Astrocyte (in vitro differentiated cells and primary cell): ENCODE data around the gene C1R. TPM values are rescaled to one million over a fixed set of nuclear protein-coding genes. Genes with fewer than 3 reads are reported as not detected.

ENCODE experiments used
- DNase-seq: peaks from one replicate; pipeline ENCODE4 v3.0.0-alpha.2; 2010; ENCODE audit warnings: low read depth
- FAIRE-seq: peaks from 2 replicates; lab custom pipeline; 2011; peaks lifted over from hg19 to GRCh38; lab: Jason Lieb, UNC
- H2AFZ ChIP-seq: 2 replicates; pipeline ENCODE4 v1.6.0; 2012; ENCODE audit warnings: low read depth, low read length, inconsistent platforms
- H3K27ac ChIP-seq: 2 replicates; pipeline ENCODE4 v1.5.1; 2011; ENCODE audit warnings: low read depth, low read length, inconsistent platforms
- H3K27me3 ChIP-seq: 2 replicates; pipeline ENCODE4 v1.6.0; 2011; ENCODE audit warnings: low read length, inconsistent platforms; ENCODE audit not compliant: insufficient read depth
- H3K36me3 ChIP-seq: 2 replicates; pipeline ENCODE4 v1.5.1; 2011; ENCODE audit warnings: low read length, inconsistent platforms; ENCODE audit not compliant: insufficient read depth
- H3K4me1 ChIP-seq: 2 replicates; pipeline ENCODE4 v1.5.1; 2011; ENCODE audit warnings: low read length, inconsistent platforms; ENCODE audit not compliant: insufficient read depth
- H3K4me2 ChIP-seq: 2 replicates; pipeline ENCODE4 v1.6.0; 2012; ENCODE audit warnings: low read length, inconsistent platforms
- H3K4me3 ChIP-seq: 2 replicates; pipeline ENCODE4 v1.5.1; 2011; ENCODE audit warnings: low read depth, mild to moderate bottlenecking, low read length, inconsistent platforms; ENCODE audit not compliant: insufficient read depth
- H3K79me2 ChIP-seq: 2 replicates; pipeline ENCODE4 v1.6.0; 2012; ENCODE audit warnings: mild to moderate bottlenecking, low read length, inconsistent platforms; ENCODE audit not compliant: insufficient read depth
- H3K9ac ChIP-seq: 2 replicates; pipeline ENCODE4 v1.6.0; 2012; ENCODE audit warnings: mild to moderate bottlenecking, low read length, inconsistent platforms
- H3K9me3 ChIP-seq: 2 replicates; pipeline ENCODE4 v1.5.1; 2012; ENCODE audit warnings: low read depth, mild to moderate bottlenecking, low read length, inconsistent platforms; ENCODE audit not compliant: insufficient read depth
- H4K20me1 ChIP-seq: 2 replicates; pipeline ENCODE4 v1.6.0; 2012; ENCODE audit warnings: low read length, inconsistent platforms; ENCODE audit not compliant: insufficient read depth
- H3K27ac Mint-ChIP-seq: one replicate; pipeline ENCODE4 v1.8.0; 2021; ENCODE audit warnings: mild to moderate bottlenecking, mixed read lengths; ENCODE audit not compliant: unreplicated experiment
- H3K27me3 Mint-ChIP-seq: one replicate; pipeline ENCODE4 v1.8.0; 2021; ENCODE audit warnings: low read depth, mixed read lengths; ENCODE audit not compliant: unreplicated experiment
- H3K36me3 Mint-ChIP-seq: one replicate; pipeline ENCODE4 v1.8.0; 2021; ENCODE audit warnings: low read depth, mixed read lengths; ENCODE audit not compliant: unreplicated experiment
- H3K4me1 Mint-ChIP-seq: one replicate; pipeline ENCODE4 v1.8.0; 2021; ENCODE audit warnings: low read depth, mixed read lengths; ENCODE audit not compliant: unreplicated experiment
- H3K4me3 Mint-ChIP-seq: one replicate; pipeline ENCODE4 v1.8.0; 2021; ENCODE audit warnings: mild to moderate bottlenecking, moderate library complexity, mixed read lengths; ENCODE audit not compliant: unreplicated experiment
- H3K9me3 Mint-ChIP-seq: one replicate; pipeline ENCODE4 v1.8.0; 2021; ENCODE audit warnings: mild to moderate bottlenecking, mixed read lengths; ENCODE audit not compliant: unreplicated experiment
- EZH2 ChIP-seq: IDR thresholded peaks from 2 replicates; pipeline ENCODE4 v1.6.1; 2012; ENCODE audit warnings: mild to moderate bottlenecking, low read length, inconsistent platforms; ENCODE audit not compliant: insufficient read depth
- total RNA-seq: library from RNA; stranded (reverse); gene quantifications from 2 replicates; pipeline ENCODE4 v1.2.1, GENCODE V29; 2021
- TF ChIP-seq, protein P1 (sequence below): IDR thresholded peaks from 2 replicates; pipeline ENCODE4 v1.5.1; 2011; ENCODE audit warnings: low read depth, mild to moderate bottlenecking, inconsistent platforms, low read length, moderate library complexity; ENCODE audit not compliant: insufficient read depth

C1R gene
- total RNA-seq, 1 donor from 2014 or later, result 0.86 TPM

- Histone ChIP-seq H3K4me2 (no peak overlapping the region), H3K4me1 (peaks cover under 1% of the 10 kb centered on the region), H3K36me3 (peaks cover 2% of the 10 kb centered on the region), H3K79me2 (no peaks in the 10 kb centered on the region), H3K9me3 (no peaks in the 10 kb centered on the region), H2AFZ (no peak overlapping the region), H3K27ac (no peak overlapping the region), H3K9ac (no peak overlapping the region), H4K20me1 (peaks cover 13% of the 10 kb centered on the region), H3K27me3 (no peaks in the 10 kb centered on the region), H3K4me3 (no peak overlapping the region)
- Mint-ChIP-seq H3K27ac (no peak overlapping the region), H3K36me3 (peaks cover 51% of the 10 kb centered on the region), H3K9me3 (peaks cover 5% of the 10 kb centered on the region), H3K4me3 (no peak overlapping the region), H3K27me3 (peaks cover 8% of the 10 kb centered on the region), H3K4me1 (peaks cover 2% of the 10 kb centered on the region)
- TF ChIP-seq EZH2, result no peak
- TF ChIP-seq, protein P1, sequence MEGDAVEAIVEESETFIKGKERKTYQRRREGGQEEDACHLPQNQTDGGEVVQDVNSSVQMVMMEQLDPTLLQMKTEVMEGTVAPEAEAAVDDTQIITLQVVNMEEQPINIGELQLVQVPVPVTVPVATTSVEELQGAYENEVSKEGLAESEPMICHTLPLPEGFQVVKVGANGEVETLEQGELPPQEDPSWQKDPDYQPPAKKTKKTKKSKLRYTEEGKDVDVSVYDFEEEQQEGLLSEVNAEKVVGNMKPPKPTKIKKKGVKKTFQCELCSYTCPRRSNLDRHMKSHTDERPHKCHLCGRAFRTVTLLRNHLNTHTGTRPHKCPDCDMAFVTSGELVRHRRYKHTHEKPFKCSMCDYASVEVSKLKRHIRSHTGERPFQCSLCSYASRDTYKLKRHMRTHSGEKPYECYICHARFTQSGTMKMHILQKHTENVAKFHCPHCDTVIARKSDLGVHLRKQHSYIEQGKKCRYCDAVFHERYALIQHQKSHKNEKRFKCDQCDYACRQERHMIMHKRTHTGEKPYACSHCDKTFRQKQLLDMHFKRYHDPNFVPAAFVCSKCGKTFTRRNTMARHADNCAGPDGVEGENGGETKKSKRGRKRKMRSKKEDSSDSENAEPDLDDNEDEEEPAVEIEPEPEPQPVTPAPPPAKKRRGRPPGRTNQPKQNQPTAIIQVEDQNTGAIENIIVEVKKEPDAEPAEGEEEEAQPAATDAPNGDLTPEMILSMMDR, result no peak
- no peak for DNase-seq
- no peak for FAIRE-seq
These were observed 43.8 kb upstream of the C1R start for GRCh38 chr12:7136071-7136470.

DNA sequence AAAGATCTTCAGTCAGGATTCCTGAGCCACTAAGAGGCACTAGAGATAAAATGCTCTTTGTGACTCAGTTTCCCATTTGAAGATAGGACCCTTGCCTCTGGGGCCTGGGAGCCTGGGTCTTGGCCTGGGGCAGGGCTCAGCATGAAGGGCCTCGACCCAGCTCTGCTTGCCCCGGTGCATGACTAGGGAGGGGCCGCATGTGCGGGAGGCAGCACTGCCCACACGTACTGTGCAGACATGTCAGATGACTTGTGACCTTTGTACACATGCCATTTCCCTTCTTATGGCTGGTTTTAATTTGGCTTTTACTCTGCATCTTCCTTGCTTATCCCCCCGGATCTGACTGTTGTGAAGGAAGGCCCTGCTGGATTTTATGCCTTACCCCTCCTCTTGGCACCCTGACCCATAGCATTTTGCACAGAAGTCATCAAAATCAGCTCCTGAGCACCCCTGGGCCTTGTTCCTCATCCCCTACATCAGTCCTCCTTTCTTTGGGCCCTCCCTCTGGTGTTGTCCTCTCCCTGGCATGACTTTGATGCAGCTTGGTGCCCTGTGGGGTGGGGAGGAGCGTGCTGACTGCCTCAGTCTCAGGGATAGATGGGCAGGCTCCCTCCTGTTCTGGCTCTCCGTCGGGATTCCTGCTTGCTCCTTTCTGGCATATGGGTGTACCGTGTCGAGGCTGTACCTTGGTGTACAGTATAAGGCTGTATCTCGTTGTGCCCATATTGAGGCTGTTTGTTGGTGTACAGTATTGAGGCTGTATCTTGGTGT lies 42.3 kb upstream of the C1R start:
- H3K4me1 Mint-ChIP-seq, result peaks cover 2% of the 10 kb centered on the region
- H3K36me3 ChIP-seq, result no peaks in the 10 kb centered on the region
- no peak for TF ChIP-seq EZH2
- TF ChIP-seq, protein P1, result no peak
- no peak overlapping the region for H2AFZ ChIP-seq
- no peak overlapping the region for H3K27ac Mint-ChIP-seq
- no peaks in the 10 kb centered on the region for H3K27me3 ChIP-seq
- H3K4me2 ChIP-seq, result no peak overlapping the region
- H4K20me1 ChIP-seq, result peaks cover 13% of the 10 kb centered on the region
- H3K27me3 Mint-ChIP-seq, result peaks cover 5% of the 10 kb centered on the region
- H3K36me3 Mint-ChIP-seq, result peaks cover 42% of the 10 kb centered on the region
- peaks cover 9% of the 10 kb centered on the region for H3K4me1 ChIP-seq
- DNase-seq (no peak), FAIRE-seq (no peak)
- no peak overlapping the region for H3K4me3 Mint-ChIP-seq
- no peak overlapping the region for H3K27ac ChIP-seq
- H3K9me3 Mint-ChIP-seq, result peaks cover 2% of the 10 kb centered on the region
- H3K4me3 ChIP-seq, result no peak overlapping the region
- H3K9ac ChIP-seq, result no peak overlapping the region
- no peaks in the 10 kb centered on the region for H3K9me3 ChIP-seq
- no peaks in the 10 kb centered on the region for H3K79me2 ChIP-seq

DNA sequence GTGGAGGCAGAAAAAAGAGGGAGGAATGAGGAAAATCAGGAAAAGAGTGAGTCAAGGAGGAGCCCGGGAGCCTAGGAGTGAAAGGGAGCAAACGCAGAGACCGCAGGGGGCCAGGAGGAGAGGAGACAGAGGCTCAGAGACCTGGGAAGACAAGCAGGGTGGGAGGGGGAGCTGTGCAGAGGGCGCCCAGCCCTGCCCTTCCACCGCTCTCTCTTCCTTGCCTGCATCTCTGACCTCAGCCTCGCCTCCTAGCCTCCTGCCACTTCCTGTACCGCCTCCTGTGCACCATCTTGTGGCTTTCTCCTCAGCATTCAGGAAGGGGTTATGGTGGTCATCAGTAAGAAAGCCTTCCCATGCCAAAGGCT lies 39.2 kb upstream of the C1R start:
- H3K27ac Mint-ChIP-seq, result no peak overlapping the region
- Histone ChIP-seq H3K27me3 (peaks cover 4% of the 10 kb centered on the region), H3K4me2 (peak overlapping the region; percentile 99), H3K9me3 (no peaks in the 10 kb centered on the region), H3K4me3 (peak overlapping the region; percentile 74), H3K27ac (no peak overlapping the region), H3K36me3 (no peaks in the 10 kb centered on the region), H3K4me1 (peaks cover 12% of the 10 kb centered on the region), H4K20me1 (peaks cover 13% of the 10 kb centered on the region), H3K79me2 (no peaks in the 10 kb centered on the region), H2AFZ (no peak overlapping the region), H3K9ac (peak overlapping the region; percentile 82)
- DNase-seq (no peak), FAIRE-seq (no peak)
- H3K36me3 Mint-ChIP-seq, result peaks cover 25% of the 10 kb centered on the region
- no peak for TF ChIP-seq EZH2
- TF ChIP-seq, protein P1, result no peak
- peaks cover 2% of the 10 kb centered on the region for H3K9me3 Mint-ChIP-seq
- H3K4me3 Mint-ChIP-seq, result peak overlapping the region; percentile 87
- H3K4me1 Mint-ChIP-seq, result peaks cover 2% of the 10 kb centered on the region
- peaks cover 21% of the 10 kb centered on the region for H3K27me3 Mint-ChIP-seq
